H9 (cell line): ENCODE results near the gene IQCE. TPM values are rescaled to one million over a fixed set of nuclear protein-coding genes. Genes with fewer than 3 reads are reported as not detected.

Experiments
- DNase-seq: peaks from one replicate; pipeline ENCODE4 v3.0.0-alpha.2; 2017
- H2AFZ ChIP-seq: one replicate; pipeline ENCODE4 v1.6.1; 2013; ENCODE audit warnings: mild to moderate bottlenecking, low read length, control low read depth, moderate library complexity
- H2AK5ac ChIP-seq: 2 replicates; pipeline ENCODE4 v1.6.1; 2013; ENCODE audit warnings: low read length, control low read depth, mixed read lengths; ENCODE audit not compliant: insufficient read length
- H2BK120ac ChIP-seq: one replicate; pipeline ENCODE4 v1.6.1; 2013; ENCODE audit warnings: low read depth, mild to moderate bottlenecking, low read length, control low read depth, inconsistent platforms; ENCODE audit not compliant: poor library complexity, severe bottlenecking
- H2BK12ac ChIP-seq: 2 replicates; pipeline ENCODE4 v1.6.1; 2013; ENCODE audit warnings: low read length, control low read depth, mixed read lengths, low read depth; ENCODE audit not compliant: insufficient read length
- H2BK15ac ChIP-seq: 2 replicates; pipeline ENCODE4 v1.6.1; 2013; ENCODE audit warnings: low read depth, low read length, control low read depth
- H2BK20ac ChIP-seq: one replicate; pipeline ENCODE4 v1.6.1; 2013; ENCODE audit warnings: low read depth, mild to moderate bottlenecking, low read length, control low read depth, inconsistent platforms; ENCODE audit not compliant: poor library complexity, severe bottlenecking
- H2BK5ac ChIP-seq: 2 replicates; pipeline ENCODE4 v1.6.1; 2013; ENCODE audit warnings: low read length, control low read depth, mixed read lengths; ENCODE audit not compliant: insufficient read length
- H3K14ac ChIP-seq: 2 replicates; pipeline ENCODE4 v1.6.1; 2013; ENCODE audit warnings: low read length, control low read depth; ENCODE audit not compliant: insufficient read depth
- H3K18ac ChIP-seq: 2 replicates; pipeline ENCODE4 v1.6.1; 2013; ENCODE audit warnings: low read depth, mild to moderate bottlenecking, mixed read lengths, low read length, control low read depth; ENCODE audit not compliant: insufficient read length
- H3K23ac ChIP-seq: 2 replicates; pipeline ENCODE4 v1.6.1; 2013; ENCODE audit warnings: low read length, control low read depth, mixed read lengths, low read depth; ENCODE audit not compliant: insufficient read length
- H3K23me2 ChIP-seq: 2 replicates; pipeline ENCODE4 v1.6.1; 2013; ENCODE audit warnings: low read depth, mild to moderate bottlenecking, mixed read lengths, low read length, control low read depth; ENCODE audit not compliant: insufficient read length, poor library complexity, severe bottlenecking
- H3K27ac ChIP-seq: 2 replicates; pipeline ENCODE4 v1.5.1; 2013; ENCODE audit warnings: low read length, control low read depth, mixed read lengths, low read depth; ENCODE audit not compliant: insufficient read length
- H3K27me3 ChIP-seq: 2 replicates; pipeline ENCODE4 v1.6.1; 2013; ENCODE audit warnings: low read length, control low read depth, inconsistent platforms; ENCODE audit not compliant: insufficient read depth
- H3K4ac ChIP-seq: 2 replicates; pipeline ENCODE4 v1.6.1; 2013; ENCODE audit warnings: low read depth, mild to moderate bottlenecking, control low read depth, inconsistent platforms, low read length, moderate library complexity
- H3K4me1 ChIP-seq: 2 replicates; pipeline ENCODE4 v1.6.1; 2013; ENCODE audit warnings: low read length, control low read depth, inconsistent platforms; ENCODE audit not compliant: insufficient read depth
- H3K4me2 ChIP-seq: 2 replicates; pipeline ENCODE4 v1.6.1; 2013; ENCODE audit warnings: low read length, control low read depth, mixed read lengths; ENCODE audit not compliant: insufficient read length, insufficient read depth
- H3K56ac ChIP-seq: 2 replicates; pipeline ENCODE4 v1.6.1; 2013; ENCODE audit warnings: low read depth, mild to moderate bottlenecking, mixed read lengths, low read length, control low read depth; ENCODE audit not compliant: insufficient read length
- H3K79me1 ChIP-seq: 2 replicates; pipeline ENCODE4 v1.6.1; 2013; ENCODE audit warnings: low read depth, mild to moderate bottlenecking, moderate library complexity, low read length, control low read depth, inconsistent platforms; ENCODE audit not compliant: insufficient read depth, poor library complexity, severe bottlenecking
- H3K79me2 ChIP-seq: 2 replicates; pipeline ENCODE4 v1.6.1; 2013; ENCODE audit warnings: low read length, control low read depth, inconsistent platforms; ENCODE audit not compliant: insufficient read depth
- H3K9ac ChIP-seq: 2 replicates; pipeline ENCODE4 v1.6.1; 2013; ENCODE audit warnings: low read length, control low read depth, mixed read lengths; ENCODE audit not compliant: insufficient read length; ENCODE audit errors: extremely low read depth
- H3K9me3 ChIP-seq: one replicate; pipeline ENCODE4 v1.6.1; 2013; ENCODE audit warnings: low read depth, low read length, inconsistent platforms; ENCODE audit not compliant: control insufficient read depth
- H3T11ph ChIP-seq: one replicate; pipeline ENCODE4 v1.6.1; 2013; ENCODE audit warnings: mild to moderate bottlenecking, low read length, control low read depth, inconsistent platforms
- H4K20me1 ChIP-seq: one replicate; pipeline ENCODE4 v1.6.1; 2013; ENCODE audit not compliant: control insufficient read depth, insufficient read length, insufficient read depth
- H4K5ac ChIP-seq: 2 replicates; pipeline ENCODE4 v1.6.1; 2013; ENCODE audit warnings: low read depth, mild to moderate bottlenecking, mixed read lengths, low read length, control low read depth; ENCODE audit not compliant: insufficient read length
- H4K8ac ChIP-seq: replicated peaks from 2 replicates; pipeline ENCODE4 v1.6.1; 2013; ENCODE audit warnings: low read length, control low read depth, mixed read lengths, low read depth; ENCODE audit not compliant: insufficient read length
- H4K91ac ChIP-seq: 2 replicates; pipeline ENCODE4 v1.6.1; 2013; ENCODE audit warnings: low read depth, mild to moderate bottlenecking, moderate library complexity, mixed read lengths, low read length, control low read depth; ENCODE audit not compliant: insufficient read length
- H3K27ac Mint-ChIP-seq, 3 experiments: 2 replicates in 2 of 3; 3 replicates in 1 of 3; pipeline ENCODE4 v1.8.0; 2020 to 2021; ENCODE audit warnings: mixed read lengths in 3 of 3, mild to moderate bottlenecking in 1 of 3, moderate library complexity in 1 of 3
- H3K27me3 Mint-ChIP-seq: 2 replicates; pipeline ENCODE4 v1.8.0; 2021; ENCODE audit warnings: low read depth, mild to moderate bottlenecking, moderate library complexity, mixed read lengths
- H3K36me3 Mint-ChIP-seq, 3 experiments: 2 replicates in 2 of 3; 3 replicates in 1 of 3; pipeline ENCODE4 v1.8.0; 2020 to 2021; ENCODE audit warnings: low read depth in 3 of 3, mixed read lengths in 3 of 3; ENCODE audit not compliant: insufficient read depth in 1 of 3
- H3K4me1 Mint-ChIP-seq, 2 experiments: 2 replicates each; pipeline ENCODE4 v1.8.0; 2020; ENCODE audit warnings: mixed read lengths in 2 of 2
- H3K4me3 Mint-ChIP-seq, 2 experiments: 2 replicates in 1 of 2; 3 replicates in 1 of 2; pipeline ENCODE4 v1.8.0; 2020 to 2021; ENCODE audit warnings: mild to moderate bottlenecking in 2 of 2, mixed read lengths in 2 of 2, moderate library complexity in 1 of 2
- H3K9me3 Mint-ChIP-seq, 2 experiments: 2 replicates in 1 of 2; 3 replicates in 1 of 2; pipeline ENCODE4 v1.8.0; 2020; ENCODE audit warnings: mild to moderate bottlenecking in 2 of 2, mixed read lengths in 2 of 2, moderate library complexity in 1 of 2
- WGBS: extraction: QIAGEN DNeasy Blood & Tissue Kit; methylation state at CpG from one replicate; pipeline ENCODE4 v1.1.7; 2013; ENCODE audit warnings: missing lambda C conversion rate, low lambda C conversion rate, mixed read lengths; ENCODE audit not compliant: insufficient read length; ENCODE audit errors: extremely low coverage; 5-methylcytosine and 5-hydroxymethylcytosine counted together
- total RNA-seq: library from RNA; stranded (reverse); gene quantifications from 2 replicates; pipeline ENCODE4 v1.2.1, GENCODE V29; 2021
- TF ChIP-seq, protein P1 (sequence below): fragments of 200-600 bp; sonication (generic); conservative IDR thresholded peaks from 3 replicates; pipeline ENCODE4 v1.8.0; 2021; ENCODE audit warnings: antibody characterized with exemption, mild to moderate bottlenecking

The IQCE gene
- total RNA-seq, 1 experiment from 2014 or later, result 7.0 TPM

DNA sequence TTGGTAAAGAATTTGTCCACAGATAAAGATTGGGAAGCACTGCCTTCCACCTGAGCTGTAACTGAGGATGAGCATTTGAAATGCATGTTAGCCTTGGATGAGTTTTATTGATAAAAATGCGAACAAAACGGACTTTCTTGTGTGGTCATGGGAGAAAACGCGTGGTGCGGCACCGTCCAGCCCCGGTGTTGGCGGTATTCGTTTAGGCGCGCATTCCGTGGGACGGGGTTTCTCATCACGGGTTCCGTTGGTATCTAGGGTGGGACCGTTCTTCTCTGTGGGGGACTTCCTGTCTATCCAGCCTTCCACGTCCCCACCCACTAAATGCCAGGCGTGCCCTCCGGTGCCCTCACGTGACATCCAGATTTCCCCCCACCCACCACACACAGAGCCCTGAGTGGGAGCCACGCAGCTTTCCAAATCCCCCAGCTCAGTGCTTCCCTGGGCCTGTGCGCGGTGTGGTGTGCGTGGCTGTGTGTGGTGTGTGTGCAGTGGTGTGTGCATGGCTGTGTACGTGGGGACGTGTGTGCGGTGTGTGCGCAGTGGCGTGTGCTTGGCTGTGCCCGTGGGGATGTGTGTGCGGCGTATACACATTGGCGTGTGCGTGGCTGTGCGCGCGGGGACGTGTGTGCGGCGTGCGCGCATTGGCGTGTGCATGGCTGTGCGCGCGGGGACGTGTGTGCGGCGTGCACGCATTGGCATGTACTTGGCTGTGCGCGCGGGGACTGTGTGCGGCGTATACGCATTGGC, 18.1 kb downstream of the IQCE start:
- WGBS, result no CpG with 5 or more reads among the region's 56 CpGs
- no peak for DNase-seq
- H3K36me3 Mint-ChIP-seq, result peaks cover 0 to 3% (median 0%) of the 10 kb centered on the region in 3 experiments; a peak in 4 of 7 replicates

More for the DNA sequence above, 18.1 kb downstream of the IQCE start:
- no peak overlapping the region for H4K5ac ChIP-seq
- Mint-ChIP-seq H3K4me3 (no peak overlapping the region), H3K27ac (peak overlapping the region in 1 of 3 experiments; percentile 9; a peak in 1 of 7 replicates), H3K27me3 (no peaks in the 10 kb centered on the region), H3K4me1 (no peaks in the 10 kb centered on the region; a peak in 1 of 4 replicates), H3K9me3 (peaks cover 0 to 3% of the 10 kb centered on the region in 2 experiments; a peak in 3 of 5 replicates)
- H4K8ac ChIP-seq, result no peak overlapping the region
- H3K56ac ChIP-seq, result no peak overlapping the region
- H2BK12ac ChIP-seq, result no peak overlapping the region
- no peak overlapping the region for H4K91ac ChIP-seq
- no peak overlapping the region for H3T11ph ChIP-seq
- no peaks in the 10 kb centered on the region for H4K20me1 ChIP-seq
- TF ChIP-seq, protein P1, sequence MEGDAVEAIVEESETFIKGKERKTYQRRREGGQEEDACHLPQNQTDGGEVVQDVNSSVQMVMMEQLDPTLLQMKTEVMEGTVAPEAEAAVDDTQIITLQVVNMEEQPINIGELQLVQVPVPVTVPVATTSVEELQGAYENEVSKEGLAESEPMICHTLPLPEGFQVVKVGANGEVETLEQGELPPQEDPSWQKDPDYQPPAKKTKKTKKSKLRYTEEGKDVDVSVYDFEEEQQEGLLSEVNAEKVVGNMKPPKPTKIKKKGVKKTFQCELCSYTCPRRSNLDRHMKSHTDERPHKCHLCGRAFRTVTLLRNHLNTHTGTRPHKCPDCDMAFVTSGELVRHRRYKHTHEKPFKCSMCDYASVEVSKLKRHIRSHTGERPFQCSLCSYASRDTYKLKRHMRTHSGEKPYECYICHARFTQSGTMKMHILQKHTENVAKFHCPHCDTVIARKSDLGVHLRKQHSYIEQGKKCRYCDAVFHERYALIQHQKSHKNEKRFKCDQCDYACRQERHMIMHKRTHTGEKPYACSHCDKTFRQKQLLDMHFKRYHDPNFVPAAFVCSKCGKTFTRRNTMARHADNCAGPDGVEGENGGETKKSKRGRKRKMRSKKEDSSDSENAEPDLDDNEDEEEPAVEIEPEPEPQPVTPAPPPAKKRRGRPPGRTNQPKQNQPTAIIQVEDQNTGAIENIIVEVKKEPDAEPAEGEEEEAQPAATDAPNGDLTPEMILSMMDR, result no peak
- H2BK20ac ChIP-seq, result no peak overlapping the region
- H2AFZ ChIP-seq, result no peak overlapping the region
- H2BK5ac ChIP-seq, result no peak overlapping the region
- H3K23ac ChIP-seq, result no peak overlapping the region
- H3K9ac ChIP-seq, result no peak overlapping the region
- H3K4me1 ChIP-seq, result no peaks in the 10 kb centered on the region
- no peaks in the 10 kb centered on the region for H3K9me3 ChIP-seq
- H3K27ac ChIP-seq, result no peak overlapping the region
- H3K23me2 ChIP-seq, result no peaks in the 10 kb centered on the region
- no peak overlapping the region for H3K4me2 ChIP-seq
- no peak overlapping the region for H2BK120ac ChIP-seq
- no peaks in the 10 kb centered on the region for H3K27me3 ChIP-seq
- H2AK5ac ChIP-seq, result no peak overlapping the region
- no peak overlapping the region for H3K14ac ChIP-seq
- H3K79me1 ChIP-seq, result no peaks in the 10 kb centered on the region
- no peak overlapping the region for H3K4ac ChIP-seq
- H3K79me2 ChIP-seq, result no peaks in the 10 kb centered on the region
- no peak overlapping the region for H3K18ac ChIP-seq
- no peak overlapping the region for H2BK15ac ChIP-seq
